Liver (tissue), 9 donors: ENCODE measurements around the gene CLPSL1. TPM values are rescaled to one million over a fixed set of nuclear protein-coding genes. Genes with fewer than 3 reads are reported as not detected.

Experiments
- DNase-seq: peaks from one replicate; pipeline ENCODE4 v3.0.0-alpha.2; 2017; ENCODE audit warnings: low spot score
- H3K27ac ChIP-seq, 2 donors: one replicate each; pipeline ENCODE4 v1.7.0; 2013; ENCODE audit warnings: inconsistent platforms in 2 of 2, low read length in 2 of 2, control low read depth in 1 of 2, low read depth in 1 of 2, mild to moderate bottlenecking in 1 of 2
- H3K27me3 ChIP-seq, 4 donors: one replicate each; pipeline versions ENCODE4 v1.6.1 to v1.7.0; 2013; ENCODE audit warnings: low read length in 3 of 4, inconsistent platforms in 1 of 4, mild to moderate bottlenecking in 1 of 4, moderate library complexity in 1 of 4; ENCODE audit not compliant: control insufficient read depth in 4 of 4, insufficient read depth in 4 of 4
- H3K36me3 ChIP-seq, 4 donors: one replicate each; pipeline versions ENCODE4 v1.6.1 to v1.7.0; 2013; ENCODE audit warnings: low read length in 3 of 4, mild to moderate bottlenecking in 3 of 4, low read depth in 1 of 4, moderate library complexity in 1 of 4; ENCODE audit not compliant: control insufficient read depth in 4 of 4, insufficient read depth in 3 of 4
- H3K4me1 ChIP-seq, 4 donors: one replicate each; pipeline versions ENCODE4 v1.6.1 to v1.7.0; 2013; ENCODE audit warnings: low read length in 3 of 4, mild to moderate bottlenecking in 3 of 4, moderate library complexity in 1 of 4; ENCODE audit not compliant: control insufficient read depth in 4 of 4, insufficient read depth in 4 of 4
- H3K4me3 ChIP-seq, 3 donors: one replicate each; pipeline versions ENCODE4 v1.6.1 to v1.7.0; 2013; ENCODE audit warnings: low read length in 3 of 3, control low read depth in 1 of 3, low read depth in 1 of 3, mild to moderate bottlenecking in 1 of 3
- H3K9ac ChIP-seq, 2 donors: one replicate each; pipeline ENCODE4 v1.7.0; 2013; ENCODE audit warnings: low read length in 2 of 2, mild to moderate bottlenecking in 2 of 2, moderate library complexity in 2 of 2, control low read depth in 1 of 2, low read depth in 1 of 2
- H3K9me3 ChIP-seq, 4 donors: one replicate each; pipeline versions ENCODE4 v1.6.1 to v1.7.0; 2013; ENCODE audit warnings: low read length in 3 of 4; ENCODE audit not compliant: control insufficient read depth in 4 of 4
- ATF3 ChIP-seq: IDR thresholded peaks from 2 replicates; pipeline ENCODE4 v1.6.1; 2016; ENCODE audit warnings: antibody characterized with exemption
- CTCF ChIP-seq: fragments of 150-350 bp; IDR thresholded peaks from 2 replicates; pipeline ENCODE4 v1.5.1; 2017; ENCODE audit warnings: improper control_type of control experiment, low read depth, low read length; ENCODE audit not compliant: missing input control
- EGR1 ChIP-seq, 2 donors: IDR thresholded peaks; 2 replicates each; pipeline ENCODE4 v1.6.1; 2016 to 2018; ENCODE audit warnings: antibody characterized with exemption in 2 of 2, low read depth in 2 of 2
- FOXA1 ChIP-seq: IDR thresholded peaks from 2 replicates; pipeline ENCODE4 v1.6.1; 2016; ENCODE audit warnings: antibody characterized with exemption
- GABPA ChIP-seq, 2 donors: IDR thresholded peaks in 1 of 2; conservative IDR thresholded peaks in 1 of 2; 2 replicates each; pipeline ENCODE4 v1.6.1; 2016; ENCODE audit warnings: antibody characterized with exemption in 2 of 2, mild to moderate bottlenecking in 1 of 2, moderate library complexity in 1 of 2
- HNF4A ChIP-seq, 2 donors: conservative IDR thresholded peaks; 2 replicates each; pipeline ENCODE4 v1.6.1; 2016; ENCODE audit warnings: antibody characterized with exemption in 2 of 2, mild to moderate bottlenecking in 2 of 2
- HNF4G ChIP-seq: IDR thresholded peaks from 2 replicates; pipeline ENCODE4 v1.6.1; 2016; ENCODE audit warnings: antibody characterized with exemption
- JUND ChIP-seq, 2 donors: IDR thresholded peaks; 2 replicates each; pipeline ENCODE4 v1.6.1; 2016; ENCODE audit warnings: antibody characterized with exemption in 2 of 2
- MAX ChIP-seq: IDR thresholded peaks from 2 replicates; pipeline ENCODE4 v1.6.1; 2016; ENCODE audit warnings: antibody characterized with exemption
- NR2F2 ChIP-seq: IDR thresholded peaks from 2 replicates; pipeline ENCODE4 v1.6.1; 2016; ENCODE audit warnings: antibody characterized with exemption
- RAD21 ChIP-seq, 2 donors: IDR thresholded peaks; 2 replicates each; pipeline ENCODE4 v1.6.1; 2016; ENCODE audit warnings: antibody characterized with exemption in 2 of 2, mild to moderate bottlenecking in 2 of 2
- REST ChIP-seq: IDR thresholded peaks from 2 replicates; pipeline ENCODE4 v1.6.1; 2016; ENCODE audit warnings: antibody characterized with exemption, mild to moderate bottlenecking
- RXRA ChIP-seq, 2 donors: IDR thresholded peaks; 2 replicates each; pipeline ENCODE4 v1.6.1; 2017 to 2018; ENCODE audit warnings: antibody characterized with exemption in 2 of 2, mild to moderate bottlenecking in 1 of 2
- SP1 ChIP-seq: IDR thresholded peaks from 2 replicates; pipeline ENCODE4 v1.6.1; 2018; ENCODE audit warnings: antibody characterized with exemption, mild to moderate bottlenecking
- TAF1 ChIP-seq: conservative IDR thresholded peaks from 2 replicates; pipeline ENCODE4 v1.6.1; 2016; ENCODE audit warnings: antibody characterized with exemption, mild to moderate bottlenecking
- YY1 ChIP-seq: IDR thresholded peaks from 2 replicates; pipeline ENCODE4 v1.6.1; 2016; ENCODE audit warnings: antibody characterized with exemption, mild to moderate bottlenecking
- ZBTB33 ChIP-seq: IDR thresholded peaks from 2 replicates; pipeline ENCODE4 v1.6.1; 2016; ENCODE audit warnings: antibody characterized with exemption
- WGBS: extraction: QIAGEN DNeasy Blood & Tissue Kit; methylation state at CpG from one replicate; pipeline ENCODE4 v1.1.7; 2013; 5-methylcytosine and 5-hydroxymethylcytosine counted together
- polyA plus RNA-seq, 2 donors: library from polyadenylated mRNA; stranded (reverse) in 1 of 2; unstranded in 1 of 2; fragments of 200-250 nt in 1 of 2; fragments of >200 nt in 1 of 2; fragmentation: Nextera tagmentation in 1 of 2; extraction: Ambion mirVana in 1 of 2; gene quantifications; one replicate each; pipeline versions ENCODE4 v1.2.1 to v1.2.3, GENCODE V29; 2013 to 2015
- total RNA-seq, 2 donors: library from RNA; depleted of rRNA; stranded (reverse); fragments of >200 nt; gene quantifications; one replicate each; pipeline ENCODE4 v1.2.3, GENCODE V29; 2014
- donor health status: healthy.
- donor health status: healthy.
- donor health status: healthy.
- donor health status: healthy.
- donor health status: healthy.

The CLPSL1 gene
- total and polyA plus RNA-seq, 4 donors: not detected

- Histone ChIP-seq H3K4me1 (peaks cover 0 to 3% (median 2%) of the 10 kb centered on the region in 4 donors), H3K9me3 (no peaks in the 10 kb centered on the region), H3K4me3 (no peak overlapping the region), H3K27ac (no peak overlapping the region), H3K9ac (no peak overlapping the region), H3K27me3 (peaks cover 0 to 3% (median 0%) of the 10 kb centered on the region in 4 donors), H3K36me3 (no peaks in the 10 kb centered on the region)
- WGBS: 67% methylated on average over 13 of the region's 13 CpGs
- TF ChIP-seq HNF4A (conservative IDR thresholded peaks at IDR 0.05) (peak; percentile 51 to 59), HNF4G (peak; percentile 26), NR2F2 (no peak), EGR1 (IDR thresholded peaks at IDR 0.05; ENCODE audit: low read depth in 2 of 2) (no peak), REST (no peak), YY1 (no peak)
- DNase-seq: no peak
Measured at GRCh38 chr6:35787266-35788218, 6.7 kb downstream of the CLPSL1 start.

- no peak for DNase-seq
- no peak overlapping the region for H3K27ac ChIP-seq
- H3K9me3 ChIP-seq: no peaks in the 10 kb centered on the region
- 48% methylated on average over 4 of the region's 4 CpGs for WGBS
- peaks cover 0 to 3% (median 0%) of the 10 kb centered on the region in 4 donors for H3K27me3 ChIP-seq
- no peak overlapping the region for H3K9ac ChIP-seq
- no peak for TF ChIP-seq CTCF
- no peak for TF ChIP-seq REST
- no peak for TF ChIP-seq TAF1
- no peak for TF ChIP-seq MAX
- no peak for TF ChIP-seq NR2F2
- TF ChIP-seq RAD21 (IDR thresholded peaks at IDR 0.05): no peak
- no peak for TF ChIP-seq EGR1 (IDR thresholded peaks at IDR 0.05; ENCODE audit: low read depth in 2 of 2)
- no peak for TF ChIP-seq HNF4A (conservative IDR thresholded peaks at IDR 0.05)
- no peak for TF ChIP-seq YY1
- no peak for TF ChIP-seq FOXA1
- no peak for TF ChIP-seq RXRA (IDR thresholded peaks at IDR 0.05)
- TF ChIP-seq ZBTB33: no peak
- TF ChIP-seq SP1: no peak
- TF ChIP-seq JUND (IDR thresholded peaks at IDR 0.05): no peak
- TF ChIP-seq ATF3: no peak
- TF ChIP-seq GABPA (IDR thresholded peaks at IDR 0.05 in 1 of 2, conservative IDR thresholded peaks at IDR 0.05 in 1 of 2): no peak
- TF ChIP-seq HNF4G: no peak
- H3K36me3 ChIP-seq: no peaks in the 10 kb centered on the region
- H3K4me1 ChIP-seq: peaks cover 0 to 3% (median 2%) of the 10 kb centered on the region in 4 donors
- no peak overlapping the region for H3K4me3 ChIP-seq
Measured at GRCh38 chr6:35788423-35788982, 7.7 kb downstream of the CLPSL1 start.
